ENCODE results near the gene CRIP1. TPM values are rescaled to one million over a fixed set of nuclear protein-coding genes. Genes with fewer than 3 reads are reported as not detected.

CRIP1 gene
- total RNA-seq, 4 donors from 2014 or later, result 33.8 to 239 (median 37.8) TPM

GRCh38 chr14:105489542-105490266, 3.0 kb downstream of the CRIP1 start:
- DNase-seq, result peak; percentile 91 to 96 (median 92)
- Histone ChIP-seq H3K36me3 (peaks cover 0 to 17% (median 0%) of the 10 kb centered on the region in 3 donors), H3K4me1 (peaks cover 5 to 55% (median 34%) of the 10 kb centered on the region in 4 donors), H3K27ac (peak overlapping the region; percentile 87 to 99 (median 92)), H3K27me3 (no peaks in the 10 kb centered on the region), H3K4me3 (peak overlapping the region; percentile 53 to 93 (median 81)), H3K9me3 (no peaks in the 10 kb centered on the region)
- peak in 1 of 2 donors; percentile 51 for TF ChIP-seq POLR2A (IDR thresholded peaks at IDR 0.05)
- peak; percentile 58 to 85 (median 73) for TF ChIP-seq CTCF (IDR thresholded peaks at IDR 0.05)

- Histone ChIP-seq H3K4me1 (peaks cover 5 to 50% (median 34%) of the 10 kb centered on the region in 4 donors), H3K36me3 (peaks cover 0 to 17% (median 0%) of the 10 kb centered on the region in 3 donors), H3K9me3 (no peaks in the 10 kb centered on the region), H3K27ac (peak overlapping the region; percentile 87 to 99 (median 92)), H3K4me3 (peak overlapping the region; percentile 53 to 93 (median 81)), H3K27me3 (no peaks in the 10 kb centered on the region)
- no peak for DNase-seq
- TF ChIP-seq POLR2A (IDR thresholded peaks at IDR 0.05) (no peak), CTCF (IDR thresholded peaks at IDR 0.05) (no peak)
Measured at GRCh38 chr14:105490267-105490571, 3.5 kb downstream of the CRIP1 start.

- H3K9me3 ChIP-seq, result no peaks in the 10 kb centered on the region
- peak within 1 kb of the TSS; percentile 65 to 93 (median 88) for H3K4me3 ChIP-seq
- peaks cover 3 to 44% (median 32%) of the 10 kb centered on the region in 4 donors for H3K4me1 ChIP-seq
- peak within 1 kb of the TSS; percentile 87 to 99 (median 92) for H3K27ac ChIP-seq
- peak; percentile 99 to 100 (median 100) for DNase-seq
- peaks cover 0 to 17% (median 0%) of the 10 kb centered on the region in 3 donors for H3K36me3 ChIP-seq
- H3K27me3 ChIP-seq, result no peaks in the 10 kb centered on the region
- TF ChIP-seq POLR2A (IDR thresholded peaks at IDR 0.05), result peak; percentile 36 to 81
- TF ChIP-seq CTCF (IDR thresholded peaks at IDR 0.05), result peak; percentile 76 to 99 (median 94)
Measured at GRCh38 chr14:105490572-105491365, 4.1 kb downstream of the CRIP1 start, which contains the start of gene TEDC1. TEDC1 (plus strand) TSS chr14:105491246; CDS start chr14:105491376, 130 bp downstream.

GRCh38 chr14:105491366-105491973, 4.8 kb downstream of the CRIP1 start:
- no peaks in the 10 kb centered on the region for H3K27me3 ChIP-seq
- peak overlapping the region; percentile 86 to 99 (median 90) for H3K27ac ChIP-seq
- peak; percentile 58 to 88 (median 86) for DNase-seq
- peaks cover 0 to 37% (median 25%) of the 10 kb centered on the region in 4 donors for H3K4me1 ChIP-seq
- H3K4me3 ChIP-seq, result peak overlapping the region; percentile 65 to 93 (median 77)
- no peaks in the 10 kb centered on the region for H3K9me3 ChIP-seq
- H3K36me3 ChIP-seq, result peaks cover 0 to 17% (median 0%) of the 10 kb centered on the region in 3 donors
- TF ChIP-seq CTCF (IDR thresholded peaks at IDR 0.05) (no peak), POLR2A (IDR thresholded peaks at IDR 0.05) (no peak)
